Measurements from ENCODE around the gene PRTN3.

DNA sequence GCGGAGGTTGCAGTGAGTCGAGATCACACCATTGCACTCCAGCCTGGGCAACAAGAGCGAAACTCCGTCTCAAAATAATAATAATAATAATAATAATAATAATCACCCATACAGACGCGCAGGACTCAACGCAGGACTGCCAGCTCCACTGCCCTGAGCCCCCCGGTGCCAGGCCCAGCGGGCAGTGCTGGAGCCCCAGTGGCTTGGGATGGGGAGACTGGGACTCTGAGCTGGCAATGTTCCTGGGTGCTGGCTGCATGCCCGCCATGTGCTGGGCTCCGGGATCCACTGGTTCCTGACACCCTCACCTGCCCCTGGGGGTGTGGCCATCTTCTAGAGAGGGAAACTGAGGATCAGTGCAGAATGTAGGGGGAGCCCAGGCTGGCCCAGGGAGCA lies 13.5 kb upstream of the PRTN3 start:
- TF ChIP-seq, protein P1, sequence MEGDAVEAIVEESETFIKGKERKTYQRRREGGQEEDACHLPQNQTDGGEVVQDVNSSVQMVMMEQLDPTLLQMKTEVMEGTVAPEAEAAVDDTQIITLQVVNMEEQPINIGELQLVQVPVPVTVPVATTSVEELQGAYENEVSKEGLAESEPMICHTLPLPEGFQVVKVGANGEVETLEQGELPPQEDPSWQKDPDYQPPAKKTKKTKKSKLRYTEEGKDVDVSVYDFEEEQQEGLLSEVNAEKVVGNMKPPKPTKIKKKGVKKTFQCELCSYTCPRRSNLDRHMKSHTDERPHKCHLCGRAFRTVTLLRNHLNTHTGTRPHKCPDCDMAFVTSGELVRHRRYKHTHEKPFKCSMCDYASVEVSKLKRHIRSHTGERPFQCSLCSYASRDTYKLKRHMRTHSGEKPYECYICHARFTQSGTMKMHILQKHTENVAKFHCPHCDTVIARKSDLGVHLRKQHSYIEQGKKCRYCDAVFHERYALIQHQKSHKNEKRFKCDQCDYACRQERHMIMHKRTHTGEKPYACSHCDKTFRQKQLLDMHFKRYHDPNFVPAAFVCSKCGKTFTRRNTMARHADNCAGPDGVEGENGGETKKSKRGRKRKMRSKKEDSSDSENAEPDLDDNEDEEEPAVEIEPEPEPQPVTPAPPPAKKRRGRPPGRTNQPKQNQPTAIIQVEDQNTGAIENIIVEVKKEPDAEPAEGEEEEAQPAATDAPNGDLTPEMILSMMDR (IDR thresholded peaks at IDR 0.05) = no peak
- TF ChIP-seq POLR2A (IDR thresholded peaks at IDR 0.05) = no peak
